H1 (cell line): ENCODE data around the gene SHISA6. TPM values are rescaled to one million over a fixed set of nuclear protein-coding genes. Genes with fewer than 3 reads are reported as not detected.

Source experiments
- CTCF ChIA-PET: fragments of 300-600 bp; sonication (Branson Sonifier 250); formaldehyde crosslinking; loops from one replicate; lab custom pipeline; 2021; ENCODE audit not compliant: partially characterized antibody; lab: Charles Lee
- POLR2A ChIA-PET: fragments of 300-600 bp; sonication (Branson Sonifier 250); formaldehyde crosslinking; loops from one replicate; lab custom pipeline; 2021; ENCODE audit warnings: inconsistent platforms; ENCODE audit not compliant: partially characterized antibody; lab: Charles Lee
- DNase-seq, 2 experiments: peaks; one replicate each; pipeline versions ENCODE4 v3.0.0 to v3.0.0-alpha.2; 2010 to 2022; ENCODE audit warnings: low spot score in 2 of 2, low read depth in 1 of 2, mixed read lengths in 1 of 2
- FAIRE-seq: peaks from 2 replicates; lab custom pipeline; 2011; peaks lifted over from hg19 to GRCh38; lab: Jason Lieb, UNC
- H2AFZ ChIP-seq: 2 replicates; pipeline ENCODE4 v1.8.1; 2012; ENCODE audit warnings: low read length, inconsistent platforms
- H2AK5ac ChIP-seq: 2 replicates; pipeline ENCODE4 v1.6.1; 2013; ENCODE audit warnings: low read depth, low read length
- H2BK120ac ChIP-seq: replicated peaks from 2 replicates; pipeline ENCODE3; 2013; ENCODE audit warnings: low read depth, low read length, inconsistent platforms
- H2BK12ac ChIP-seq: 2 replicates; pipeline ENCODE4 v1.6.1; 2013; ENCODE audit warnings: low read depth, low read length
- H2BK15ac ChIP-seq: 2 replicates; pipeline ENCODE4 v1.6.1; 2013; ENCODE audit warnings: low read length
- H2BK20ac ChIP-seq: 2 replicates; pipeline ENCODE4 v1.6.1; 2013; ENCODE audit warnings: low read length
- H2BK5ac ChIP-seq: 2 replicates; pipeline ENCODE4 v1.6.1; 2013; ENCODE audit warnings: low read depth, low read length
- H3K14ac ChIP-seq: 2 replicates; pipeline ENCODE4 v1.6.1; 2013; ENCODE audit warnings: inconsistent platforms; ENCODE audit not compliant: insufficient read length
- H3K18ac ChIP-seq: 2 replicates; pipeline ENCODE4 v1.6.1; 2013; ENCODE audit warnings: low read length; ENCODE audit errors: extremely low read depth
- H3K23ac ChIP-seq: 2 replicates; pipeline ENCODE4 v1.6.1; 2013; ENCODE audit warnings: inconsistent platforms; ENCODE audit not compliant: insufficient read length
- H3K23me2 ChIP-seq: 2 replicates; pipeline ENCODE4 v1.6.1; 2013; ENCODE audit warnings: low read depth, low read length
- H3K27ac ChIP-seq: 2 replicates; pipeline ENCODE4 v1.6.1; 2011; ENCODE audit warnings: low read depth, low read length, inconsistent platforms
- H3K27me3 ChIP-seq, 4 experiments: replicated peaks in 1 of 4; 1 replicate in 1 of 4; 2 replicates in 3 of 4; pipeline versions ENCODE4 v1.6.1 to v1.8.1; 2011 to 2013; ENCODE audit warnings: low read length in 3 of 4, mild to moderate bottlenecking in 3 of 4, inconsistent platforms in 2 of 4, mixed read lengths in 2 of 4, moderate library complexity in 1 of 4; ENCODE audit not compliant: control insufficient read depth in 3 of 4, insufficient read depth in 3 of 4; ENCODE audit errors: extremely low read depth in 1 of 4
- H3K36me3 ChIP-seq, 4 experiments: 2 replicates each; pipeline versions ENCODE4 v1.6.1 to v1.8.1; 2011 to 2013; ENCODE audit warnings: mild to moderate bottlenecking in 4 of 4, low read length in 3 of 4, moderate library complexity in 2 of 4, control low read depth in 1 of 4, inconsistent platforms in 1 of 4; ENCODE audit not compliant: insufficient read depth in 4 of 4, control insufficient read depth in 2 of 4
- H3K4ac ChIP-seq: replicated peaks from 2 replicates; pipeline ENCODE3; 2013; ENCODE audit warnings: low read length, low read depth, mixed read lengths, inconsistent platforms; ENCODE audit not compliant: insufficient read length
- H3K4me1 ChIP-seq, 4 experiments: replicated peaks in 1 of 4; 1 replicate in 1 of 4; 2 replicates in 3 of 4; pipeline versions ENCODE4 v1.6.1 to v1.8.1; 2011 to 2013; ENCODE audit warnings: low read length in 3 of 4, inconsistent platforms in 2 of 4, mixed read lengths in 1 of 4; ENCODE audit not compliant: insufficient read depth in 4 of 4, control insufficient read depth in 3 of 4
- H3K4me2 ChIP-seq, 2 experiments: 2 replicates each; pipeline versions ENCODE4 v1.6.1 to v1.8.1; 2011 to 2013; ENCODE audit warnings: low read depth in 2 of 2, low read length in 2 of 2, control low read depth in 1 of 2, inconsistent platforms in 1 of 2, mild to moderate bottlenecking in 1 of 2; ENCODE audit not compliant: insufficient read depth in 1 of 2
- H3K4me3 ChIP-seq, 4 experiments: fragments of 200-600, 300-600 bp in 1 of 4; sonication (generic), shearing (Covaris generic), sonication (Bioruptor Twin) in 1 of 4; 2 replicates each; pipeline versions ENCODE4 v1.5.1 to v1.8.1; 2011 to 2016; ENCODE audit warnings: low read length in 4 of 4, low read depth in 3 of 4, control low read depth in 2 of 4, inconsistent platforms in 2 of 4, mild to moderate bottlenecking in 2 of 4, mixed read lengths in 1 of 4, moderate library complexity in 1 of 4; ENCODE audit not compliant: insufficient read depth in 2 of 4; ENCODE audit errors: extremely low read depth in 1 of 4
- H3K56ac ChIP-seq: replicated peaks from 2 replicates; pipeline ENCODE3; 2013; ENCODE audit warnings: low read depth, mild to moderate bottlenecking, mixed read lengths, low read length, inconsistent platforms; ENCODE audit not compliant: insufficient read length
- H3K79me1 ChIP-seq: 2 replicates; pipeline ENCODE4 v1.6.1; 2013; ENCODE audit warnings: low read depth, low read length, control low read depth
- H3K79me2 ChIP-seq, 2 experiments: 2 replicates each; pipeline versions ENCODE4 v1.6.1 to v1.8.1; 2012 to 2013; ENCODE audit warnings: low read length in 2 of 2, mild to moderate bottlenecking in 2 of 2, inconsistent platforms in 1 of 2; ENCODE audit not compliant: insufficient read depth in 2 of 2, control insufficient read depth in 1 of 2
- H3K9ac ChIP-seq, 4 experiments: replicated peaks in 1 of 4; 1 replicate in 1 of 4; 2 replicates in 3 of 4; pipeline versions ENCODE4 v1.6.1 to v1.8.1; 2011 to 2013; ENCODE audit warnings: low read depth in 3 of 4, low read length in 3 of 4, control low read depth in 2 of 4, mild to moderate bottlenecking in 2 of 4, moderate library complexity in 2 of 4, inconsistent platforms in 1 of 4; ENCODE audit errors: extremely low read depth in 1 of 4
- H3K9me3 ChIP-seq, 2 experiments: 2 replicates each; pipeline versions ENCODE4 v1.6.1 to v1.8.1; 2012 to 2013; ENCODE audit warnings: mild to moderate bottlenecking in 2 of 2, moderate library complexity in 2 of 2, control low read depth in 1 of 2, inconsistent platforms in 1 of 2, low read depth in 1 of 2, low read length in 1 of 2, mixed read lengths in 1 of 2; ENCODE audit not compliant: insufficient read depth in 2 of 2
- H4K20me1 ChIP-seq, 2 experiments: replicated peaks in 1 of 2; 2 replicates each; pipeline versions ENCODE3 to v1.8.1; 2011 to 2013; ENCODE audit warnings: inconsistent platforms in 2 of 2, low read length in 2 of 2, mild to moderate bottlenecking in 1 of 2; ENCODE audit not compliant: insufficient read depth in 2 of 2, control insufficient read depth in 1 of 2
- H4K5ac ChIP-seq: 2 replicates; pipeline ENCODE4 v1.6.1; 2013; ENCODE audit warnings: low read length, low read depth, mixed read lengths, inconsistent platforms; ENCODE audit not compliant: insufficient read length
- H4K8ac ChIP-seq: 2 replicates; pipeline ENCODE4 v1.8.0; 2013; ENCODE audit warnings: mild to moderate bottlenecking, moderate library complexity, low read length, inconsistent platforms; ENCODE audit not compliant: insufficient read depth; ENCODE audit errors: extremely low read depth
- H4K91ac ChIP-seq: replicated peaks from 2 replicates; pipeline ENCODE3; 2013; ENCODE audit warnings: low read length, mixed read lengths, inconsistent platforms; ENCODE audit not compliant: insufficient read length
- KDM5A ChIP-seq: fragments of 200-600 bp; IDR thresholded peaks from 2 replicates; pipeline ENCODE4 v1.7.1; 2012; ENCODE audit warnings: mild to moderate bottlenecking, low read length, inconsistent platforms, mixed read lengths
- TAF7 ChIP-seq: optimal IDR thresholded peaks from 2 replicates; pipeline ENCODE3; 2011; ENCODE audit warnings: low read depth, mild to moderate bottlenecking, inconsistent platforms, low read length, moderate library complexity, borderline replicate concordance
- WGBS, 2 experiments: shearing (Covaris generic) in 1 of 2; methylation state at CpG; one replicate each; pipeline versions ENCODE4 v1.1.6 to v1.1.7; 2013 to 2015; ENCODE audit warnings: low lambda C conversion rate in 2 of 2, mixed read lengths in 2 of 2, inconsistent platforms in 1 of 2, low coverage in 1 of 2, missing lambda C conversion rate in 1 of 2; ENCODE audit not compliant: insufficient replicate concordance in 2 of 2, insufficient coverage in 1 of 2, insufficient read length in 1 of 2; ENCODE audit errors: extremely low coverage in 1 of 2, missing lambda C conversion rate in 1 of 2; 5-methylcytosine and 5-hydroxymethylcytosine counted together
- polyA plus RNA-seq, 7 experiments: library from polyadenylated mRNA; depleted of rRNA in 3 of 7; stranded (reverse) in 5 of 7; unstranded in 2 of 7; fragments of >200 nt in 5 of 7; fragments of 200-250 nt in 2 of 7; gene quantifications; 1 replicate in 5 of 7; 2 replicates in 1 of 7; 4 replicates in 1 of 7; pipeline versions ENCODE4 v1.2.1 to v1.2.3, GENCODE V29; 2011 to 2013; ENCODE audit warnings: missing spikeins in 2 of 7, mixed read lengths in 2 of 7
- total RNA-seq: library from RNA; stranded (reverse); fragmentation: NEBNext Ultra II Directional; extraction: Animal tissue kit (Norgen Biotek cat#: 25700); gene quantifications from 2 replicates; pipeline ENCODE4 v1.2.1, GENCODE V29; 2021

Gene SHISA6
- total and polyA plus RNA-seq, 2 of the 8 experiments (the other 6 are each of a cell fraction or from before 2014, with no cell fraction given) = 2.9 to 4.8 TPM

- no peak for FAIRE-seq
- TF ChIP-seq TAF7 (no peak), KDM5A (no peak)
Measured at GRCh38 chr17:11209906-11210305, 31.1 kb upstream of the SHISA6 start.

More at GRCh38 chr17:11209906-11210305, 31.1 kb upstream of the SHISA6 start:
- Histone ChIP-seq H2BK120ac (no peak overlapping the region), H4K20me1 (no peaks in the 10 kb centered on the region), H2BK20ac (no peak overlapping the region), H3K9me3 (no peaks in the 10 kb centered on the region; a peak in 1 of 4 replicates), H3K27me3 (no peaks in the 10 kb centered on the region), H4K8ac (no peak overlapping the region), H3K14ac (no peak overlapping the region), H3K79me2 (no peaks in the 10 kb centered on the region), H2AFZ (no peak overlapping the region), H2BK12ac (no peak overlapping the region), H3K23ac (no peak overlapping the region), H2BK5ac (no peak overlapping the region), H3K18ac (no peak overlapping the region), H3K79me1 (no peaks in the 10 kb centered on the region), H4K5ac (no peak overlapping the region), H3K4me2 (no peak overlapping the region), H4K91ac (no peak overlapping the region), H3K9ac (no peak overlapping the region), H3K27ac (no peak overlapping the region), H3K56ac (no peak overlapping the region), H3K36me3 (no peaks in the 10 kb centered on the region; a peak in 1 of 8 replicates), H3K4me1 (peaks cover 0 to 2% (median 0%) of the 10 kb centered on the region in 4 experiments; a peak in 1 of 7 replicates), H3K23me2 (no peaks in the 10 kb centered on the region), H3K4ac (no peak overlapping the region), H2AK5ac (no peak overlapping the region), H2BK15ac (no peak overlapping the region), H3K4me3 (no peak overlapping the region)
- no peak for DNase-seq
- POLR2A ChIA-PET = no interaction called here
- CTCF ChIA-PET = no interaction called here
- WGBS, 2 experiments = 88% methylated on average over 2 of the region's 2 CpGs; no CpG with 5 or more reads in 1 of the 2 experiments
